G401.6 (cell line): ENCODE data around the gene BABAM2.

ENCODE experiments used
- FAIRE-seq: peaks from 2 replicates; lab custom pipeline; 2012; peaks lifted over from hg19 to GRCh38; lab: Jason Lieb, UNC

The BABAM2 gene

GRCh38 chr2:28165087-28165635, 274.6 kb downstream of the BABAM2 start:
- no peak for FAIRE-seq

GRCh38 chr2:28166956-28167355, 276.4 kb downstream of the BABAM2 start:
- no peak for FAIRE-seq

DNA sequence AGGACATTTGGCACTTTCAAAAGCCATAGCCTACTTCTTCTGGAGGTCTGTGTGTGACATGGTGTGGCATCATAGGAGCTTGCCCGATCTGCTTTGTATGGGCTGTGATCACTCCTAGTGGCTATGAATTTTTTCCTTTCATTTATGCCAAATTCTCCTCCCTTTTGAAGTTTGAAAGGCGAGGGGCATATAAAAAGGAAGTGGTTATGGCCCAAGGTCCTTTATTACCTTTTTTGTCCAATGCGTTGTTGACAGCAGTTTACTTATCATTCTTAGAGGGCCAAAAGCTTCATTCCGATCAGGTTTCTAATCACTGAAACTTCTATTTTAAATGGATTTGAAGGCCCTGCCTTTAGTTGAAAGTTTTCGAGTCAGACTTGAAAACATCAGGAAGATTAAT, 277.8 kb downstream of the BABAM2 start:
- FAIRE-seq = no peak

DNA sequence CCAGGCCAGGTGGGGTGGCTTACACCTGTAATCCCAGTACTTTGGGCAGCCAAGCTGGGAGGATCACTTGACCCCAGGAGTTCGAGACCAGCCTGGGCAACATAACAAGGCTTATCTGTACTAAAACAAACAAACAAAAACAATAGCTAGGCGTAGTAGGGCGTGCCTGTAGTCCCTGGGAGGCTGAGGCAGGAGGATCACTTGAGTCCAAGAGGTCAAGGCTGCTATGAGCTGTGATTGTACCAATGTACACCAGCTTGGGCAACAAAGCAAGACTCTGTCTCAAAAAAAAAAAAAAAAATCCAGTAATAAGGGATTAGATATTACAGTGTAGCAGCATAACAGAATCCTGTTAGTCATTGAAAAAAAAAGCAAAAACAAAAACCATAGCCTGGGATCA, 279.0 kb downstream of the BABAM2 start:
- FAIRE-seq = no peak

GRCh38 chr2:28172114-28172898, 281.8 kb downstream of the BABAM2 start:
- no peak for FAIRE-seq

- no peak for FAIRE-seq
These were observed 282.8 kb downstream of the BABAM2 start for GRCh38 chr2:28173377-28173776.

GRCh38 chr2:28174211-28174610, 283.7 kb downstream of the BABAM2 start:
- FAIRE-seq = no peak

DNA sequence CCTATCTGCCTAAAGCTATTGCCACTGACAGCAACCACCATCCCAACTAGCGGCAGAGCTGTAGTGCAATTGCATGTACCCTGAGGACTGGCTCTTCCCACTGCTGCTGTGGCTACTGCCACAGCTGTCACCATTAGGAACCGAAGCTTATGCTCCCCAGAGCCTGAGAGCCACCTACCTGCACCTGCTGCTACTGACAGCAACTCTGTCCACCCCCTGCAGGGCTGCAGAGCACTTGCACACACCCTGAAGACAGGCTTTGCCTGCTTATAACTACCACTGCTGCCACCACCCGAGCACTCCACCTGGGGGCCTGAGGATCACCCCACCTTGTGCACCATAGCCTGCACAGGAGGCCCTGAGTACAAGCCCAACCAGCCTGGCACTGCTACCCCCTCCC, 284.5 kb downstream of the BABAM2 start:
- FAIRE-seq = no peak

GRCh38 chr2:28178946-28179345, 288.4 kb downstream of the BABAM2 start:
- no peak for FAIRE-seq

DNA sequence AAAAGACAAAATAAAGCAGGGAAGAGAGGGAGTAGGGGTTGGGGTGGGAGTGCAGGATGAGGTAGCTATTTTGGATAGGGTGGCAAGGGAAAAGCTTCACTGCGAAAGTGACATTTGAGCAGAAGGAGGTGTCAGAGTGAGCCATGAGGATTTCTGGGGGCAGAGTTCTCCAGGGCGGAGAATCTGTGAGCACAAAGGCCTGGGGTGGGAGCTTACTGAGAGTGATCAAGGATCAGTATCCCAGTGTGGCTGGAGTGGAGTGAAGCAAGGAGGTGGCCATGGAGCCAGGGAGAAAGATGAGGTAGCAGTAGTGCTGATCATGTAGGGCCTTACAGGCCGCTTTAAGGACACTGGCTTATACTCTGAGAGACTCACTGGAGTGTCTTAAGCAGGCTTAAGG, 291.3 kb downstream of the BABAM2 start:
- FAIRE-seq = no peak

GRCh38 chr2:28182348-28182747, 291.8 kb downstream of the BABAM2 start:
- no peak for FAIRE-seq

- FAIRE-seq = no peak
These were observed 294.6 kb downstream of the BABAM2 start for GRCh38 chr2:28185153-28185552.

GRCh38 chr2:28185891-28186290, 295.4 kb downstream of the BABAM2 start:
- no peak for FAIRE-seq

GRCh38 chr2:28187186-28187585, 296.7 kb downstream of the BABAM2 start:
- FAIRE-seq = no peak

- FAIRE-seq = no peak
These were observed 297.9 kb downstream of the BABAM2 start for GRCh38 chr2:28188436-28188835.

DNA sequence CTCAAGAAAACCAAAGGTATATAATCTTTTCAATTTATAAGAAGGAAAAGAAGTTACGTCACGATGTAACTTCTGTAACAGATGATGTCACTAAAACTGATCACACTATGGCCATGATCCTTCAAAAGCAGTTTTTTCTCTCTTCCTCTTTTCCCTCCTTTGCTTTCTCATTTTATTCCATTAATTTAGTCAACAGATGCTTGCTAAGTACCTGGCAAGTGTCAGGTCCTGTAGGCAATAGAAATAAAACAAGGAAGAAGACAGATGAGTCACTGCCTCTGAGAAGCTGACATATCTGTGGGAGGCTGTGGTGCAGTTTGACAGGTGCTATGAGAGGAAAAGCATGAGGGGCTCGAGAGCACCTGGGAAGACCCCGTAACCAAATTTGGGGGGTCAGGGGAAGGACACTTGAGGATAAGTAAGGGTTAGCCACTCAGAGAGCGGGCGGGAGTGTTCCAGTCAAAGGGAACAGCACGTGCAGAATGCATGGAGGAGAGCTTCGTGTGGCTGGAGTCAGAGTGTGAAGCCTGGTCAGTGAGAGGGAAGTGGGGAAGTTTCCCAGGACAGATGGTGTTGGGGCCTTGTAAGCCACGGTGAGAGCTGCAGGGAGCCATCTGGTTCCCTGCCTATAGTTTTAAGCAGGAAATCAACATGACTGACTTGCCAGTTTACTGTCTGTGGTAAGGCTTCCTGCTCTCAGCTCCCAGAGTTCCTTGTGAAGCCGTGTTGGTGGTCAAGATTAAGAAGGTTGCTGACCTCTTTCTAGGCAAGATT, 303.3 kb downstream of the BABAM2 start:
- FAIRE-seq = no peak

GRCh38 chr2:28199995-28200679, 309.6 kb downstream of the BABAM2 start:
- no peak for FAIRE-seq

- FAIRE-seq = no peak
These were observed 311.2 kb downstream of the BABAM2 start for GRCh38 chr2:28201671-28202180.

GRCh38 chr2:28202719-28203118, 312.2 kb downstream of the BABAM2 start:
- FAIRE-seq = no peak

DNA sequence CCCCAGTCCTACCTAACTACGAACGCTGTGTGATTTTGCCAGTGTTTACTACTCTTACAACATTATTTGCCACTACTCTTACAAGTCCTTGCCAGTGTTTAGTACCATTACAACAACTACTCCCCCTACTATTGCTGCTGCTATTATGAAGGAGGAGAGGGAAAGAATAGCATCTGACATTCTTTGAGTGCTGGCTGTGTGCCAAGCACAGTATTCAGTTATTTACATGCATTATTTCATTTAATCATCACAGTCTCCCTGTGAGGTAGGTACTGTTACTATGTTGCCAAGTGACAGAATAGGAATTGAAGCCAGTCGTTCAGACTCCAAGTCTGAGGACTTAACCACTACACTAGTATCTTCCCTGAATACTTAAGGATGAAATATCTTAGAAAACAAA, 316.2 kb downstream of the BABAM2 start:
- FAIRE-seq = no peak

GRCh38 chr2:28209261-28209691, 318.7 kb downstream of the BABAM2 start:
- FAIRE-seq = no peak

DNA sequence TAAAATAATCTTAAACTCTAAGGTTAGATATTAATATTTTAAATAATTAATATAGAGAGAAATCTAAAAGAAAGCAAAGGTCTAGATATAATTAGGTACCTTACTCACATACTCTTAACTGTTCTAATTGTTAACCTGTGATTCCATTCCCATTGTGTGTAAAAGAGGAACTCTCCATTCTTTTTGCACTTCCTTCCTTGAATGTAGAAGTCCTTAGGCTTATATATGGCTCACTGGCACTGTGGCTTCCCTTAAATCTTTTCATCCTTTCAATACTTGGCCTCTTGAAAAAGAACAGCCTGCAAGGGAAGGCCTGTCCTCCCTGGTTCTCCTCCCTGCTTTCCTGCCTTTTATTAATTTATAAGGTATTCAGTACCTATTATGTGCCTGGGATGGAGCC, 319.3 kb downstream of the BABAM2 start:
- no peak for FAIRE-seq

DNA sequence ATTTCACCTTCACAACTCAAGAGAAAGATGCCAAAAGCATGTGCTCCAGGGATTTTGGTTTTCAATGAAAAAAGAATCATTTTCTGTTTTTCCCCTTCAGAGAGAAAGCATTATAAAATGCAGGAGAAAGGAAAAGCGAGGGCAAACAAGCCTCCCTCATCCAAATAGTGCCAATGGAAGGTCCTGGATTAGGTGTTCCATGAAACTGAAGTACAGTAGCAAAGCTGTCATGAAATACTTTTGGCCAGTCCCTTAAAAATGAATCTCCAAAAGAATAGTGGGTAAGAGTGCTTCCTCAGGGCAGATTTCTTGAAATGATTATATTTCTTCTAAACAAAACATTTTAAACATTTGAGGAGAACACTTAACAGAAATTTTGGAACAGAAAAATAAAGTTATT, 320.0 kb downstream of the BABAM2 start:
- FAIRE-seq = no peak
